SK-MEL-5 (cell line): ENCODE results near the gene UVRAG. TPM values are rescaled to one million over a fixed set of nuclear protein-coding genes. Genes with fewer than 3 reads are reported as not detected.
"Not testable (repeated sequence)": the region's sequence is repeated elsewhere in the genome, so short reads cannot be mapped to it uniquely, and the experiment has no call there.

Experiments used
- DNase-seq: peaks from one replicate; pipeline ENCODE4 v3.0.0-alpha.2; 2016; ENCODE audit warnings: low read depth, low spot score
- in situ Hi-C: cut with HindIII; loops from 2 replicates; pipeline ENCODE4 v1.10.0; 2016; ENCODE audit warnings: low sequenced_read_pairs, high pct_unique_total_duplicates, low pct_unique_long_range_greater_than_20kb
- total RNA-seq: library from RNA; depleted of rRNA; stranded (reverse); fragments of >200 nt; shearing (Covaris generic); gene quantifications from 2 replicates; pipeline ENCODE4 v1.2.3, GENCODE V29; 2014

Gene UVRAG
- total RNA-seq, 1 experiment from 2014 or later = 19.2 TPM

- no peak for DNase-seq
- in situ Hi-C loops = no loop called here
These were observed 139.0 kb downstream of the UVRAG start for GRCh38 chr11:75954039-75954438.

GRCh38 chr11:75955443-75955842, 140.4 kb downstream of the UVRAG start:
- in situ Hi-C loops = no loop called here

GRCh38 chr11:75959540-75959939, 144.5 kb downstream of the UVRAG start:
- in situ Hi-C loops = no loop called here
- no peak for DNase-seq

More at GRCh38 chr11:75955443-75955842, 140.4 kb downstream of the UVRAG start:
- DNase-seq = no peak

- no peak for DNase-seq
- in situ Hi-C loops = no loop called here
These were observed 149.1 kb downstream of the UVRAG start for GRCh38 chr11:75964071-75964470.

GRCh38 chr11:75966537-75967287, 151.7 kb downstream of the UVRAG start:
- no peak for DNase-seq
- in situ Hi-C loops = no loop called here

GRCh38 chr11:75968021-75968625, 153.1 kb downstream of the UVRAG start:
- DNase-seq = no peak
- in situ Hi-C loops = no loop called here

GRCh38 chr11:75969626-75970308, 154.8 kb downstream of the UVRAG start:
- in situ Hi-C loops = no loop called here
- DNase-seq = no peak

GRCh38 chr11:75973710-75974109, 158.7 kb downstream of the UVRAG start:
- DNase-seq = not testable (repeated sequence)

GRCh38 chr11:75979075-75979474, 164.1 kb downstream of the UVRAG start:
- DNase-seq, in situ Hi-C loops: not testable (repeated sequence)

More at GRCh38 chr11:75973710-75974109, 158.7 kb downstream of the UVRAG start:
- in situ Hi-C loops = not testable (repeated sequence)

GRCh38 chr11:75979479-75980027, 164.5 kb downstream of the UVRAG start:
- DNase-seq, in situ Hi-C loops: not testable (repeated sequence)

GRCh38 chr11:75980031-75980430, 165.0 kb downstream of the UVRAG start:
- in situ Hi-C loops = no loop called here
- DNase-seq = no peak

- no peak for DNase-seq
- in situ Hi-C loops = no loop called here
These were observed 166.5 kb downstream of the UVRAG start for GRCh38 chr11:75981546-75981945.

GRCh38 chr11:75982309-75982708, 167.3 kb downstream of the UVRAG start:
- in situ Hi-C loops = no loop called here
- no peak for DNase-seq

- DNase-seq = no peak
- in situ Hi-C loops = no loop called here
These were observed 172.0 kb downstream of the UVRAG start for GRCh38 chr11:75986966-75987365.

GRCh38 chr11:75993126-75993525, 178.1 kb downstream of the UVRAG start:
- in situ Hi-C loops = no loop called here
- no peak for DNase-seq

GRCh38 chr11:75994616-75995015, 179.6 kb downstream of the UVRAG start:
- in situ Hi-C loops = no loop called here
- DNase-seq = no peak

GRCh38 chr11:75996523-75997442, 181.8 kb downstream of the UVRAG start:
- in situ Hi-C loops = no loop called here
- peak; percentile 0 for DNase-seq
